Kidney epithelial cell (primary cell): ENCODE results near the gene DOCK1. TPM values are rescaled to one million over a fixed set of nuclear protein-coding genes. Genes with fewer than 3 reads are reported as not detected.

ENCODE experiments used
- DNase-seq: peaks from one replicate; pipeline ENCODE4 v3.0.0-alpha.2; 2010; ENCODE audit warnings: low read depth
- H3K27me3 ChIP-seq: 2 replicates; pipeline ENCODE4 v1.6.0; 2011; ENCODE audit warnings: low read length; ENCODE audit not compliant: control insufficient read depth, insufficient read depth
- H3K36me3 ChIP-seq: 2 replicates; pipeline ENCODE4 v1.5.1; 2011; ENCODE audit warnings: low read length; ENCODE audit not compliant: control insufficient read depth, insufficient read depth
- H3K4me3 ChIP-seq: 2 replicates; pipeline ENCODE4 v1.5.1; 2011; ENCODE audit warnings: low read depth, mild to moderate bottlenecking, control low read depth, low read length
- total RNA-seq: library from RNA; depleted of rRNA; stranded (reverse); fragments of >200 nt; gene quantifications from 2 replicates; pipeline ENCODE4 v1.2.3, GENCODE V29; 2015
- TF ChIP-seq, protein P1 (sequence below): IDR thresholded peaks from 2 replicates; pipeline ENCODE4 v1.5.1; 2011; ENCODE audit warnings: mild to moderate bottlenecking, moderate library complexity, low read length, control low read depth, inconsistent platforms; ENCODE audit not compliant: insufficient read depth, poor library complexity, severe bottlenecking

DOCK1 gene
- 39.5 and 45.4 TPM in 2 replicates for total RNA-seq

DNA sequence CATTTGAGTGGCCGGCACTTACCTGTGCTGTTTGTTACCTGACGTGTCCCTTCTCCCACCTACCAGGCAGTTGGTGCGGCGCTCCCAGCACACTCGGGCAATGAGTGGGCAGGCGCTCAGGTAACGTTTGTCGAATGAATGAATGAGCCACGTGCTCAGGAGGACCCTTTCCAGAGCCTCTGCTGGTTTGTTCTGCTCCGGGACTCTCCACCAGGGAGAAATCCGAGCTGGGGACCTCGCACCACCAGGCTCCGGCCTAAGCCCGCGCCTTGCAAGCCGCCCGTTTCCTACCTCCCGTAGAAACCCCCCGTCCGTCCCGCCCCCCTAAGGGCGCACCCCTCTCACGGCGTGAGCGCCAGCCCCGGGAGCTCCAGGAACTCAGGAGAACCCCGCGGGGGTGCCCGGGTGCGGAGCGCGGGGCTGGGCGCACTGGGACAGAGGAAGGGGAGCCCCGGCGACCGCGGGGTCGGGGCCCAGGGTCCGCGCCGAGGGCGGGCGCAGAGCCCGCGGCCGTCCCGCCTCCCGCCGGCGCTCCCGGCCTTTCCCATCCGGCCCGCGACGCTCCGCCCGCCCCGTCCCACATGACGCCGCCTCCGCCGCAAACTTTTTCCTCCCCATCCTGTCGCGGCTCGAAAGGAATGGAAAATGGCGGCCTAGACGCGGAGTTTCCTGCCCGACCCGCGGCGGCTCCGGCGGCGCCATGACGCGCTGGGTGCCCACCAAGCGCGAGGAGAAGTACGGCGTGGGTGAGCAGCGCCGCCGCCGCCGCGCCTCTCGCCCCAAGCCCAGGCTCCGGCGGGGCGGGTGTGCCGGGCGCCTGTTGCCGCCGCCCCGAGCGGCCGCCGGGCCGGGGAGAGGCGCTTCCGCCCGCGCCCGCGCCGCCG lies at the start of gene DOCK1:
Gene DOCK1, plus strand, starts transcription at position 611 of the 884 bp plus-strand sequence. Its CDS starts 90 bp downstream, at position 701.
- TF ChIP-seq, protein P1, sequence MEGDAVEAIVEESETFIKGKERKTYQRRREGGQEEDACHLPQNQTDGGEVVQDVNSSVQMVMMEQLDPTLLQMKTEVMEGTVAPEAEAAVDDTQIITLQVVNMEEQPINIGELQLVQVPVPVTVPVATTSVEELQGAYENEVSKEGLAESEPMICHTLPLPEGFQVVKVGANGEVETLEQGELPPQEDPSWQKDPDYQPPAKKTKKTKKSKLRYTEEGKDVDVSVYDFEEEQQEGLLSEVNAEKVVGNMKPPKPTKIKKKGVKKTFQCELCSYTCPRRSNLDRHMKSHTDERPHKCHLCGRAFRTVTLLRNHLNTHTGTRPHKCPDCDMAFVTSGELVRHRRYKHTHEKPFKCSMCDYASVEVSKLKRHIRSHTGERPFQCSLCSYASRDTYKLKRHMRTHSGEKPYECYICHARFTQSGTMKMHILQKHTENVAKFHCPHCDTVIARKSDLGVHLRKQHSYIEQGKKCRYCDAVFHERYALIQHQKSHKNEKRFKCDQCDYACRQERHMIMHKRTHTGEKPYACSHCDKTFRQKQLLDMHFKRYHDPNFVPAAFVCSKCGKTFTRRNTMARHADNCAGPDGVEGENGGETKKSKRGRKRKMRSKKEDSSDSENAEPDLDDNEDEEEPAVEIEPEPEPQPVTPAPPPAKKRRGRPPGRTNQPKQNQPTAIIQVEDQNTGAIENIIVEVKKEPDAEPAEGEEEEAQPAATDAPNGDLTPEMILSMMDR, result no peak
- no peak for DNase-seq
- no peaks in the 10 kb centered on the region for H3K36me3 ChIP-seq
- H3K4me3 ChIP-seq, result peak within 1 kb of the TSS; percentile 71
- no peaks in the 10 kb centered on the region for H3K27me3 ChIP-seq

DNA sequence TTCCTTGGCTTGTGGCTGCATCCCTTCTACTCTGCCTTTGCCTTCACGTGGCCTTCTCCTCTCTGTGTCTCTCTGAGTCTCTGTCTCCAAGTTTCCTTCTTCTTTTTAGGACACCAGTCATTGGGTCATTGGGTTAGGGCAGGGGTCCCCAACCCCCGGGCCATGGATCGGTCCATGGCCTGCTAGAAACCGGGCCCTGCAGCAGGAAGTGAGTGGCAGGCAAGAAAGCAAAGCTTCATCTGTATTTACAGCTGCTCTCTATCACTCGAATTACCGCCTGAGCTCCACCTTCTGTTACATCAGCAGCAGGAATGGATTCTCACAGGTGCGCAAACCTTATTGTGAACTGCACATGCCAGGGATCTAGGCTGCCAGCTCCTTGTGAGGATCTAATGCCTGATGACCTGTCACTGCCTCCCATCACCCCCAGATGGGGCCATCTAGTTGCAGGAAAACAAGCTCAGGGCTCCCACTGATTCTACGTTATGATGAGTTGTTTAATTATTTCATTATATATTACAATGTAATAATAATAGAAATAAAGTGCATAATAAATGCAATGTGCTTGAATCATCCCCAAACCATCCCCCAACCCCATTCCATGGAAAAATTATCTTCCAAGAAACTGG lies 47.9 kb upstream of the DOCK1 start:
- H3K27me3 ChIP-seq, result no peaks in the 10 kb centered on the region
- DNase-seq, result no peak
- no peaks in the 10 kb centered on the region for H3K36me3 ChIP-seq
- TF ChIP-seq, protein P1, result no peak
- no peak overlapping the region for H3K4me3 ChIP-seq

DNA sequence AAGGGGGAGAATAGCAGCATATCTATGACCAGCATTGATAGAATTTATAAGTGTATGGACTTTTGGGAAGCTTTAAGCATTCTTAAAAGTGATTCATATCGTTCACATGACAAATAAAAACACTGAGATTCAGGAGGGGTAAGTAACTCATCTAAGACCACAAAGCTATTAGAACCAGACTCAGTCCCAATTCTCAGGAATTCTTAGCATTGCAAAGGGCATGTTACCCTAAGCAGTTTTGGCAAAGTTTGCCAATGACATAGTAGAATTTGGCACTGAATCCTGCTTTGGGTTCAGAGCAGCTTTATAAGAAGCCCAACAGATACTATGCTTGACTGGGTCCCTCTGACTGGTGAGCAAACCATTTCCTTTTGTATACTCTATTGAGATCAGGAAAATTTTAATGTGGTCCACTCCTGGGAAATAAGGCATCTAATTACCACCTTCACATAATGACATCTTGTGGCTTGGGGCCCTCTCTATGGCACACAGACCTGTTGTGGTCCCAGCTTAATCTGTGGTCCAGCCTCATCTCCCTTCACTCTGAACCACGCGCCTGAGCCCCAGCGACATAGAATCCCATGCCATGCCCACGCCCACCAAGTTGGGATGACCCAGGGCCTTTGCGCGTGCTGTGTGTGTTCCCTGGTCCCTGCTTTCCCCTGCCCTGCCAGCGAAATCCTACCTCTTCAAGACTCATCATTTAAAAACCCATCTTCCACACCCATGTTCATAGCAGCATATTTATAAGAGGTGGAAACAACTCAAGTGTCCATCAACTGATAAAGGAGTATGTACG lies 37.5 kb upstream of the DOCK1 start:
- TF ChIP-seq, protein P1, result no peak
- peak; percentile 37 for DNase-seq
- Histone ChIP-seq H3K27me3 (no peaks in the 10 kb centered on the region), H3K36me3 (no peaks in the 10 kb centered on the region), H3K4me3 (no peak overlapping the region)

GRCh38 chr10:126868371-126868770 lies 36.9 kb upstream of the DOCK1 start:
- Histone ChIP-seq H3K4me3 (no peak overlapping the region), H3K27me3 (no peaks in the 10 kb centered on the region), H3K36me3 (no peaks in the 10 kb centered on the region)
- no peak for DNase-seq
- TF ChIP-seq, protein P1, result no peak

- DNase-seq, result no peak
- no peaks in the 10 kb centered on the region for H3K27me3 ChIP-seq
- no peak overlapping the region for H3K4me3 ChIP-seq
- no peaks in the 10 kb centered on the region for H3K36me3 ChIP-seq
- TF ChIP-seq, protein P1, result no peak
Observed at GRCh38 chr10:126872135-126872534, 33.1 kb upstream of the DOCK1 start.
